Adrenal gland (tissue), 5 donors: ENCODE data around the gene SHROOM4.

Source experiments
- CTCF ChIP-seq, 6 experiments: fragments of 450-650 bp in 4 of 6; fragments of 200-600 bp in 2 of 6; sonication (generic) in 1 of 6; IDR thresholded peaks; 1 replicate in 5 of 6; 2 replicates in 1 of 6; pipeline versions ENCODE4 v1.5.1 to v1.8.0; 2016 to 2021; ENCODE audit warnings: antibody characterized with exemption in 6 of 6, mild to moderate bottlenecking in 2 of 6, moderate library complexity in 1 of 6
- POLR2A ChIP-seq, 2 donors: fragments of 450-650 bp; IDR thresholded peaks; one replicate each; pipeline ENCODE4 v1.6.1; 2017; ENCODE audit warnings: antibody characterized with exemption in 2 of 2, mild to moderate bottlenecking in 2 of 2, moderate library complexity in 1 of 2
- donor health status: DM: no; HTN: no; CAD: no.

- TF ChIP-seq CTCF (IDR thresholded peaks at IDR 0.05) (no peak), POLR2A (IDR thresholded peaks at IDR 0.05) (no peak)
Measured at GRCh38 chrX:50635162-50635561, 178.8 kb downstream of the SHROOM4 start.
